H1 (cell line): Measurements from ENCODE around the gene EIF2A. TPM values are rescaled to one million over a fixed set of nuclear protein-coding genes. Genes with fewer than 3 reads are reported as not detected.

Experiments used
- CTCF ChIA-PET: fragments of 300-600 bp; sonication (Branson Sonifier 250); formaldehyde crosslinking; loops from one replicate; lab custom pipeline; 2021; ENCODE audit not compliant: partially characterized antibody; lab: Charles Lee
- POLR2A ChIA-PET: fragments of 300-600 bp; sonication (Branson Sonifier 250); formaldehyde crosslinking; loops from one replicate; lab custom pipeline; 2021; ENCODE audit warnings: inconsistent platforms; ENCODE audit not compliant: partially characterized antibody; lab: Charles Lee
- DNase-seq, 2 experiments: peaks; one replicate each; pipeline versions ENCODE4 v3.0.0 to v3.0.0-alpha.2; 2010 to 2022; ENCODE audit warnings: low spot score in 2 of 2, low read depth in 1 of 2, mixed read lengths in 1 of 2
- FAIRE-seq: peaks from 2 replicates; lab custom pipeline; 2011; peaks lifted over from hg19 to GRCh38; lab: Jason Lieb, UNC
- H2AFZ ChIP-seq: 2 replicates; pipeline ENCODE4 v1.8.1; 2012; ENCODE audit warnings: low read length, inconsistent platforms
- H2AK5ac ChIP-seq: 2 replicates; pipeline ENCODE4 v1.6.1; 2013; ENCODE audit warnings: low read depth, low read length
- H2BK120ac ChIP-seq: replicated peaks from 2 replicates; pipeline ENCODE3; 2013; ENCODE audit warnings: low read depth, low read length, inconsistent platforms
- H2BK12ac ChIP-seq: 2 replicates; pipeline ENCODE4 v1.6.1; 2013; ENCODE audit warnings: low read depth, low read length
- H2BK15ac ChIP-seq: 2 replicates; pipeline ENCODE4 v1.6.1; 2013; ENCODE audit warnings: low read length
- H2BK20ac ChIP-seq: 2 replicates; pipeline ENCODE4 v1.6.1; 2013; ENCODE audit warnings: low read length
- H2BK5ac ChIP-seq: 2 replicates; pipeline ENCODE4 v1.6.1; 2013; ENCODE audit warnings: low read depth, low read length
- H3K14ac ChIP-seq: 2 replicates; pipeline ENCODE4 v1.6.1; 2013; ENCODE audit warnings: inconsistent platforms; ENCODE audit not compliant: insufficient read length
- H3K18ac ChIP-seq: 2 replicates; pipeline ENCODE4 v1.6.1; 2013; ENCODE audit warnings: low read length; ENCODE audit errors: extremely low read depth
- H3K23ac ChIP-seq: 2 replicates; pipeline ENCODE4 v1.6.1; 2013; ENCODE audit warnings: inconsistent platforms; ENCODE audit not compliant: insufficient read length
- H3K23me2 ChIP-seq: 2 replicates; pipeline ENCODE4 v1.6.1; 2013; ENCODE audit warnings: low read depth, low read length
- H3K27ac ChIP-seq: 2 replicates; pipeline ENCODE4 v1.6.1; 2011; ENCODE audit warnings: low read depth, low read length, inconsistent platforms
- H3K27me3 ChIP-seq, 4 experiments: replicated peaks in 1 of 4; 1 replicate in 1 of 4; 2 replicates in 3 of 4; pipeline versions ENCODE4 v1.6.1 to v1.8.1; 2011 to 2013; ENCODE audit warnings: low read length in 3 of 4, mild to moderate bottlenecking in 3 of 4, inconsistent platforms in 2 of 4, mixed read lengths in 2 of 4, moderate library complexity in 1 of 4; ENCODE audit not compliant: control insufficient read depth in 3 of 4, insufficient read depth in 3 of 4; ENCODE audit errors: extremely low read depth in 1 of 4
- H3K36me3 ChIP-seq, 4 experiments: 2 replicates each; pipeline versions ENCODE4 v1.6.1 to v1.8.1; 2011 to 2013; ENCODE audit warnings: mild to moderate bottlenecking in 4 of 4, low read length in 3 of 4, moderate library complexity in 2 of 4, control low read depth in 1 of 4, inconsistent platforms in 1 of 4; ENCODE audit not compliant: insufficient read depth in 4 of 4, control insufficient read depth in 2 of 4
- H3K4ac ChIP-seq: replicated peaks from 2 replicates; pipeline ENCODE3; 2013; ENCODE audit warnings: low read length, low read depth, mixed read lengths, inconsistent platforms; ENCODE audit not compliant: insufficient read length
- H3K4me1 ChIP-seq, 4 experiments: replicated peaks in 1 of 4; 1 replicate in 1 of 4; 2 replicates in 3 of 4; pipeline versions ENCODE4 v1.6.1 to v1.8.1; 2011 to 2013; ENCODE audit warnings: low read length in 3 of 4, inconsistent platforms in 2 of 4, mixed read lengths in 1 of 4; ENCODE audit not compliant: insufficient read depth in 4 of 4, control insufficient read depth in 3 of 4
- H3K4me2 ChIP-seq, 2 experiments: 2 replicates each; pipeline versions ENCODE4 v1.6.1 to v1.8.1; 2011 to 2013; ENCODE audit warnings: low read depth in 2 of 2, low read length in 2 of 2, control low read depth in 1 of 2, inconsistent platforms in 1 of 2, mild to moderate bottlenecking in 1 of 2; ENCODE audit not compliant: insufficient read depth in 1 of 2
- H3K4me3 ChIP-seq, 4 experiments: fragments of 200-600, 300-600 bp in 1 of 4; sonication (generic), shearing (Covaris generic), sonication (Bioruptor Twin) in 1 of 4; 2 replicates each; pipeline versions ENCODE4 v1.5.1 to v1.8.1; 2011 to 2016; ENCODE audit warnings: low read length in 4 of 4, low read depth in 3 of 4, control low read depth in 2 of 4, inconsistent platforms in 2 of 4, mild to moderate bottlenecking in 2 of 4, mixed read lengths in 1 of 4, moderate library complexity in 1 of 4; ENCODE audit not compliant: insufficient read depth in 2 of 4; ENCODE audit errors: extremely low read depth in 1 of 4
- H3K56ac ChIP-seq: replicated peaks from 2 replicates; pipeline ENCODE3; 2013; ENCODE audit warnings: low read depth, mild to moderate bottlenecking, mixed read lengths, low read length, inconsistent platforms; ENCODE audit not compliant: insufficient read length
- H3K79me1 ChIP-seq: 2 replicates; pipeline ENCODE4 v1.6.1; 2013; ENCODE audit warnings: low read depth, low read length, control low read depth
- H3K79me2 ChIP-seq, 2 experiments: 2 replicates each; pipeline versions ENCODE4 v1.6.1 to v1.8.1; 2012 to 2013; ENCODE audit warnings: low read length in 2 of 2, mild to moderate bottlenecking in 2 of 2, inconsistent platforms in 1 of 2; ENCODE audit not compliant: insufficient read depth in 2 of 2, control insufficient read depth in 1 of 2
- H3K9ac ChIP-seq, 4 experiments: replicated peaks in 1 of 4; 1 replicate in 1 of 4; 2 replicates in 3 of 4; pipeline versions ENCODE4 v1.6.1 to v1.8.1; 2011 to 2013; ENCODE audit warnings: low read depth in 3 of 4, low read length in 3 of 4, control low read depth in 2 of 4, mild to moderate bottlenecking in 2 of 4, moderate library complexity in 2 of 4, inconsistent platforms in 1 of 4; ENCODE audit errors: extremely low read depth in 1 of 4
- H3K9me3 ChIP-seq, 2 experiments: 2 replicates each; pipeline versions ENCODE4 v1.6.1 to v1.8.1; 2012 to 2013; ENCODE audit warnings: mild to moderate bottlenecking in 2 of 2, moderate library complexity in 2 of 2, control low read depth in 1 of 2, inconsistent platforms in 1 of 2, low read depth in 1 of 2, low read length in 1 of 2, mixed read lengths in 1 of 2; ENCODE audit not compliant: insufficient read depth in 2 of 2
- H4K20me1 ChIP-seq, 2 experiments: replicated peaks in 1 of 2; 2 replicates each; pipeline versions ENCODE3 to v1.8.1; 2011 to 2013; ENCODE audit warnings: inconsistent platforms in 2 of 2, low read length in 2 of 2, mild to moderate bottlenecking in 1 of 2; ENCODE audit not compliant: insufficient read depth in 2 of 2, control insufficient read depth in 1 of 2
- H4K5ac ChIP-seq: 2 replicates; pipeline ENCODE4 v1.6.1; 2013; ENCODE audit warnings: low read length, low read depth, mixed read lengths, inconsistent platforms; ENCODE audit not compliant: insufficient read length
- H4K8ac ChIP-seq: 2 replicates; pipeline ENCODE4 v1.8.0; 2013; ENCODE audit warnings: mild to moderate bottlenecking, moderate library complexity, low read length, inconsistent platforms; ENCODE audit not compliant: insufficient read depth; ENCODE audit errors: extremely low read depth
- H4K91ac ChIP-seq: replicated peaks from 2 replicates; pipeline ENCODE3; 2013; ENCODE audit warnings: low read length, mixed read lengths, inconsistent platforms; ENCODE audit not compliant: insufficient read length
- MAX ChIP-seq: IDR thresholded peaks from 2 replicates; pipeline ENCODE4 v1.6.1; 2012; ENCODE audit warnings: inconsistent platforms
- SIN3A ChIP-seq, 2 experiments: IDR thresholded peaks in 1 of 2; conservative IDR thresholded peaks in 1 of 2; 2 replicates each; pipeline ENCODE4 v1.6.1; 2011 to 2012; ENCODE audit warnings: low read length in 2 of 2, improper control_type of control experiment in 1 of 2, low read depth in 1 of 2, mild to moderate bottlenecking in 1 of 2
- WGBS, 2 experiments: shearing (Covaris generic) in 1 of 2; methylation state at CpG; one replicate each; pipeline versions ENCODE4 v1.1.6 to v1.1.7; 2013 to 2015; ENCODE audit warnings: low lambda C conversion rate in 2 of 2, mixed read lengths in 2 of 2, inconsistent platforms in 1 of 2, low coverage in 1 of 2, missing lambda C conversion rate in 1 of 2; ENCODE audit not compliant: insufficient replicate concordance in 2 of 2, insufficient coverage in 1 of 2, insufficient read length in 1 of 2; ENCODE audit errors: extremely low coverage in 1 of 2, missing lambda C conversion rate in 1 of 2; 5-methylcytosine and 5-hydroxymethylcytosine counted together
- polyA plus RNA-seq, 7 experiments: library from polyadenylated mRNA; depleted of rRNA in 3 of 7; stranded (reverse) in 5 of 7; unstranded in 2 of 7; fragments of >200 nt in 5 of 7; fragments of 200-250 nt in 2 of 7; gene quantifications; 1 replicate in 5 of 7; 2 replicates in 1 of 7; 4 replicates in 1 of 7; pipeline versions ENCODE4 v1.2.1 to v1.2.3, GENCODE V29; 2011 to 2013; ENCODE audit warnings: missing spikeins in 2 of 7, mixed read lengths in 2 of 7
- total RNA-seq: library from RNA; stranded (reverse); fragmentation: NEBNext Ultra II Directional; extraction: Animal tissue kit (Norgen Biotek cat#: 25700); gene quantifications from 2 replicates; pipeline ENCODE4 v1.2.1, GENCODE V29; 2021

Gene EIF2A
- total and polyA plus RNA-seq, 2 of the 8 experiments (the other 6 are each of a cell fraction or from before 2014, with no cell fraction given): 59.3 to 91.6 TPM

GRCh38 chr3:150603980-150604319 is 57.4 kb downstream of the EIF2A start:
- H3K79me2 ChIP-seq: peaks cover 14 to 71% of the 10 kb centered on the region in 2 experiments
- DNase-seq: no peak
- no peak overlapping the region for H4K8ac ChIP-seq
- peaks cover 2 to 10% of the 10 kb centered on the region in 2 experiments for H4K20me1 ChIP-seq
- H3K9me3 ChIP-seq: no peaks in the 10 kb centered on the region
- H3K27me3 ChIP-seq: no peaks in the 10 kb centered on the region
- H3K4me1 ChIP-seq: peaks cover 4 to 21% (median 15%) of the 10 kb centered on the region in 4 experiments; a peak in 6 of 7 replicates
- TF ChIP-seq MAX (no peak; the same call in 1 of the 2 replicates), SIN3A (conservative IDR thresholded peaks at IDR 0.05 in 1 of 2, IDR thresholded peaks at IDR 0.05 in 1 of 2; ENCODE audit: low read depth in 1 of 2, low read length in 2 of 2) (peak; percentile 94 to 96; a peak in 3 of 4 replicates)
- peak overlapping the region; percentile 89 for H3K27ac ChIP-seq
- H2BK15ac ChIP-seq: no peak overlapping the region
- H2BK5ac ChIP-seq: peak overlapping the region; percentile 91; the same call in 1 of the 2 replicates
- FAIRE-seq: no peak
- H3K4ac ChIP-seq: no peak overlapping the region
- ChIA-PET CTCF (no interaction called here), POLR2A (interaction anchor here (1.4 to 2.4 kb wide), 6 partner anchors 10 to 99 kb away, joined by 3 to 18 read pairs (median 10); partner anchors contain the start of genes EIF2A, ERICH6 and SERP1)
- H3K4me3 ChIP-seq: peak overlapping the region; percentile 76 to 92 (median 85)
- peaks cover 4% of the 10 kb centered on the region for H3K23me2 ChIP-seq
- H2AFZ ChIP-seq: no peak overlapping the region
- H3K18ac ChIP-seq: 0 out of 2 replicates have a peak overlapping the region, but pooled peaks have one; percentile 60
- no peak overlapping the region for H3K23ac ChIP-seq
- no peak overlapping the region for H2BK120ac ChIP-seq
- H2BK20ac ChIP-seq: no peak overlapping the region
- no peak overlapping the region for H3K56ac ChIP-seq
- peak overlapping the region; percentile 23; the same call in 1 of the 2 replicates for H2BK12ac ChIP-seq
- 14% methylated on average over 11 of the region's 11 CpGs; no CpG with 5 or more reads in 1 of the 2 experiments for WGBS, 2 experiments
- peaks cover 0 to 6% (median 0%) of the 10 kb centered on the region in 4 experiments; a peak in 2 of 8 replicates for H3K36me3 ChIP-seq
- H4K91ac ChIP-seq: no peak overlapping the region
- no peak overlapping the region for H4K5ac ChIP-seq
- no peak overlapping the region for H3K14ac ChIP-seq
- H3K79me1 ChIP-seq: no peaks in the 10 kb centered on the region
- H2AK5ac ChIP-seq: no peak overlapping the region
- peak overlapping the region; percentile 82 to 90 (median 86); a peak in 6 of 7 replicates for H3K9ac ChIP-seq
- peak overlapping the region; percentile 61 to 76 for H3K4me2 ChIP-seq
